GM12878 (cell line): ENCODE measurements around the gene ZBTB16.

Source experiments
- CHD4 ChIP-seq: fragments of 200-600 bp; sonication (generic); IDR thresholded peaks from 2 replicates; pipeline ENCODE4 v1.6.1; 2016; ENCODE audit warnings: mild to moderate bottlenecking
- POLR2A ChIP-seq: IDR thresholded peaks from 2 replicates; pipeline ENCODE4 v1.6.1; 2011; ENCODE audit warnings: low read depth, mild to moderate bottlenecking, low read length
- TF ChIP-seq, protein P1 (sequence below): fragments of 450-650 bp; IDR thresholded peaks from 2 replicates; pipeline ENCODE4 v1.6.1; 2014; ENCODE audit warnings: mild to moderate bottlenecking

DNA sequence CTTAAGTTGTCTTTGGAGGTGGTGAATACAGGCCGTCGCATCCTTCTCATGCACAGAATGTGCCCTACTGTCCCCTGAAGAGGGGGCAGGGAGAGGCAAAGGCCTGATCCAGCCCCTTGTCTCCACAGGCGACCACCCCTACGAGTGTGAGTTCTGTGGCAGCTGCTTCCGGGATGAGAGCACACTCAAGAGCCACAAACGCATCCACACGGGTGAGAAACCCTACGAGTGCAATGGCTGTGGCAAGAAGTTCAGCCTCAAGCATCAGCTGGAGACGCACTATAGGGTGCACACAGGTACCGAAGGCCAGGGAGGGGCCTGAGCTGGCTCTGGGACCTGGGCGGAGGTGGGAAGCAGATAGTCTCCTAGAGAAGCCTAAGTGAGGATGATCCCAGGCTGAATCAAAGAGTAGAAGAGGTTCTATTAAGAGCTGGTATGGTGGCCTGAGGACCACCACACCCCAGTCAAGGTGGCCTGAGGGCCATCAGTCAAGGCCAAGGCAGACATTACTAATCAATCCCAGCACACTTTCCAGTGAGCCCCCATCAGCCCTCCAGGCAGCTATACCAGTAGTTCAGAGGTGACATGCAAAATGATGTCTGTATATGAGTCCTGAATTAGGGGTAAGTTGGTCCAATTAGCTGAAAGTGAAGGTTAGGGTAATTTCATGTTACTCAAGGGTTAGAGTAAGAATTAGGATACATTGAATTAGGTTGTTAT, 187.7 kb downstream of the ZBTB16 start:
- TF ChIP-seq CHD4, result no peak
- TF ChIP-seq, protein P1, sequence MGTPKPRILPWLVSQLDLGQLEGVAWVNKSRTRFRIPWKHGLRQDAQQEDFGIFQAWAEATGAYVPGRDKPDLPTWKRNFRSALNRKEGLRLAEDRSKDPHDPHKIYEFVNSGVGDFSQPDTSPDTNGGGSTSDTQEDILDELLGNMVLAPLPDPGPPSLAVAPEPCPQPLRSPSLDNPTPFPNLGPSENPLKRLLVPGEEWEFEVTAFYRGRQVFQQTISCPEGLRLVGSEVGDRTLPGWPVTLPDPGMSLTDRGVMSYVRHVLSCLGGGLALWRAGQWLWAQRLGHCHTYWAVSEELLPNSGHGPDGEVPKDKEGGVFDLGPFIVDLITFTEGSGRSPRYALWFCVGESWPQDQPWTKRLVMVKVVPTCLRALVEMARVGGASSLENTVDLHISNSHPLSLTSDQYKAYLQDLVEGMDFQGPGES, result no peak
- no peak for TF ChIP-seq POLR2A
